BE2C (cell line): Measurements from ENCODE around the gene CDX4. TPM values are rescaled to one million over a fixed set of nuclear protein-coding genes. Genes with fewer than 3 reads are reported as not detected.

Experiments used
- DNase-seq: peaks from one replicate; pipeline ENCODE4 v3.0.0-alpha.2; 2020
- H3K27me3 ChIP-seq: fragments of 250-450 bp; sonication (Bioruptor Pico); 2 replicates; pipeline ENCODE4 v1.5.1; 2020; ENCODE audit warnings: mild to moderate bottlenecking
- H3K36me3 ChIP-seq: fragments of 250-450 bp; sonication (Bioruptor Pico); 2 replicates; pipeline ENCODE4 v1.5.1; 2020; ENCODE audit warnings: mild to moderate bottlenecking
- H3K4me1 ChIP-seq: fragments of 250-450 bp; sonication (Bioruptor Pico); 2 replicates; pipeline ENCODE4 v1.5.1; 2020
- H3K4me3 ChIP-seq: 2 replicates; pipeline ENCODE4 v1.5.1; 2011; ENCODE audit warnings: low read depth, low read length
- H3K9me3 ChIP-seq: fragments of 250-450 bp; sonication (Bioruptor Pico); 2 replicates; pipeline ENCODE4 v1.5.1; 2020
- polyA plus RNA-seq: library from polyadenylated mRNA; unstranded; fragments of >200 nt; gene quantifications from one replicate; pipeline ENCODE4 v1.2.1, GENCODE V29; 2012; ENCODE audit warnings: low read depth, missing spikeins; ENCODE audit not compliant: insufficient read length, insufficient read depth
- TF ChIP-seq, protein P1 (sequence below): IDR thresholded peaks from 2 replicates; pipeline ENCODE4 v1.5.1; 2012; ENCODE audit warnings: mild to moderate bottlenecking, low read depth, low read length

CDX4 gene, protein sequence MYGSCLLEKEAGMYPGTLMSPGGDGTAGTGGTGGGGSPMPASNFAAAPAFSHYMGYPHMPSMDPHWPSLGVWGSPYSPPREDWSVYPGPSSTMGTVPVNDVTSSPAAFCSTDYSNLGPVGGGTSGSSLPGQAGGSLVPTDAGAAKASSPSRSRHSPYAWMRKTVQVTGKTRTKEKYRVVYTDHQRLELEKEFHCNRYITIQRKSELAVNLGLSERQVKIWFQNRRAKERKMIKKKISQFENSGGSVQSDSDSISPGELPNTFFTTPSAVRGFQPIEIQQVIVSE
- polyA plus RNA-seq = not detected

DNA sequence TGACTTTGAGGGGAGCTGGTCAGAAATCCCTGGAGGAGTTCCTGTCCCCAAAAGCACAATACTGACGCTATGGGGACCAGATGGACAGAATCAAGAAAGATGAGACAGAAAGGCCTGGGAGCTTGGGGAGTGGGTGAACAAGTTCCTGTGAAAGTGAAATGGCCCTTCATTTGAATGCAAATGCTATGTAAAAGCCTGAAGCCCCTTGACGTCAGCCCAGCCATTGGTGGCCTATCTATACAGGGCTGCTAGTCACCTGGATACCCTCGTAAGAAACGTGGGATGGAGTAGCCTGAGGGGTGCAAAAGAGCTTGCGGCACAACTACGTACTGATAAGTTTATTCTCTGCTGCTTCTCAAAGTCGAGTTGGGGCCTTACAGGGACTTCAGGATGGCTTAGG, at the start of gene CDX4:
Gene CDX4, plus strand, starts transcription at position 223 of the 400 bp plus-strand sequence. CDS start 201 bp downstream, outside the sequence.
- peaks cover 4% of the 10 kb centered on the region; the same call in 1 of the 2 replicates for H3K27me3 ChIP-seq

DNA sequence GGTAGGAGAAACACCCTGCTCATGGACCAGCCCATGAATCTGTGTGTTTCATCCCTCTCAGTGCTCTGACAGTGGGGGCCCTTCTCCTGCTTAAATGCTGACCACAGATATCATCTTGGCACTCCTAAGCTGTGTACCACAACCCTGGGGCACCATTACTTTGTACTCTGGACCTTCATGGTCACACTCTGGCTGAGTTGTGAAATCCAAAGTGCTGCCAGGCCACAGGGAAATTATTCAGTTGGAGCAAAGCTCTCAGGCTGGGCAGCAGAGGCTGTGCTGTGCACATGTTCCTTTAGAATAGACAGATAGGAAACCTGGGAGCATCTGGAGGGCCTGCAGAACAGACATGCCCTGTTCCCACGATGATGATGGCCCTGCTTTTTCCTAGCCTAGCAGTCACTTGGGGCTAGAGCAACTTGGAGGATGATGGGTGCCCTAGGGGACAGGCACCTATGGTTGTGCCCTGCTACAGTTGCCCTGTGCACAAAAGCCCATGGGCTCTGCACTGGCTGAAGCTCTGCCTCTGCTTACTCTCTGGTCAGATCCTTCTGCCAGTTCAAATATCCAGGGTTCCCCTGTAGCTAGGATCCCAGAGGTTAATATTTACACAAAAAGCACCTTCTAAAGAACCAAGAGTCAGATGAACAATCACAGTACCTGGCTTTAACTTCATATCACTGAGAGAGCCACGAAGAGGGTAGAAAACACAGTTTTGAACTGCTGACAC, 48.5 kb upstream of the CDX4 start:
- no peak for DNase-seq
- H3K4me1 ChIP-seq = no peaks in the 10 kb centered on the region
- H3K27me3 ChIP-seq = no peaks in the 10 kb centered on the region
- H3K36me3 ChIP-seq = no peaks in the 10 kb centered on the region
- H3K4me3 ChIP-seq = no peak overlapping the region
- TF ChIP-seq, protein P1, sequence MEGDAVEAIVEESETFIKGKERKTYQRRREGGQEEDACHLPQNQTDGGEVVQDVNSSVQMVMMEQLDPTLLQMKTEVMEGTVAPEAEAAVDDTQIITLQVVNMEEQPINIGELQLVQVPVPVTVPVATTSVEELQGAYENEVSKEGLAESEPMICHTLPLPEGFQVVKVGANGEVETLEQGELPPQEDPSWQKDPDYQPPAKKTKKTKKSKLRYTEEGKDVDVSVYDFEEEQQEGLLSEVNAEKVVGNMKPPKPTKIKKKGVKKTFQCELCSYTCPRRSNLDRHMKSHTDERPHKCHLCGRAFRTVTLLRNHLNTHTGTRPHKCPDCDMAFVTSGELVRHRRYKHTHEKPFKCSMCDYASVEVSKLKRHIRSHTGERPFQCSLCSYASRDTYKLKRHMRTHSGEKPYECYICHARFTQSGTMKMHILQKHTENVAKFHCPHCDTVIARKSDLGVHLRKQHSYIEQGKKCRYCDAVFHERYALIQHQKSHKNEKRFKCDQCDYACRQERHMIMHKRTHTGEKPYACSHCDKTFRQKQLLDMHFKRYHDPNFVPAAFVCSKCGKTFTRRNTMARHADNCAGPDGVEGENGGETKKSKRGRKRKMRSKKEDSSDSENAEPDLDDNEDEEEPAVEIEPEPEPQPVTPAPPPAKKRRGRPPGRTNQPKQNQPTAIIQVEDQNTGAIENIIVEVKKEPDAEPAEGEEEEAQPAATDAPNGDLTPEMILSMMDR = no peak
- H3K9me3 ChIP-seq = no peaks in the 10 kb centered on the region

More for the DNA sequence above, at the start of gene CDX4:
- TF ChIP-seq, protein P1 = no peak
- H3K4me3 ChIP-seq = no peak within 1 kb of the TSS
- no peaks in the 10 kb centered on the region for H3K4me1 ChIP-seq
- H3K9me3 ChIP-seq = no peaks in the 10 kb centered on the region
- no peaks in the 10 kb centered on the region for H3K36me3 ChIP-seq
- no peak for DNase-seq

DNA sequence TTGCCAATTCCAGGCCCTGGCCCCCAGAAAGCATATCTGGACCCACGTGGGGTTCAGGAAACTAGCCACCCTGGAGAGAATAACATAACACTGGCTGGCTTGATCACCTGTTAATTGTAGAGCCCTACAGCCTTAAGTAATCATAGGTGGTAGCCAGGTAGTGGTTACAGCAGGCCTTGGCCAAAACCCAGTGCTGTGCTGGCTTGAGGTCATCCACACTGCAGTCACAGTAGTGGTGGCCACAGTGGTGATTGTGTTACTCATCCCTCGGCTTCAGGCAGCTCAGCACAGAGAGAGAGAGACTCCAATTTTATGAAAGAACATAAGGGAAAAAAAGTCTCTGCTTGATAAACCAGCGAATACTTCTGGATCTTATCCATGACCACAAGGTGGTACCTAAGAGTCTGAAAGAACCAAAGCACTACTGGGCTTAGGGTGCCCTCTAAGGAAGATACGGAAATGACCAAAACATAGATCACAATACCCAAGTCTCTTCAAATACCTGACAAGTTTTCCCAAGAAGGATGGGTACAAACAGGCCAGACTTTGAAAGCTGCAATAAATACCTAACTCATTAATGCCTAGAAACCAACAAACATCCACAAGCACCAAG, 46.6 kb upstream of the CDX4 start:
- Histone ChIP-seq H3K27me3 (no peaks in the 10 kb centered on the region), H3K4me1 (no peaks in the 10 kb centered on the region), H3K9me3 (no peaks in the 10 kb centered on the region), H3K36me3 (no peaks in the 10 kb centered on the region), H3K4me3 (no peak overlapping the region)
- no peak for DNase-seq
- TF ChIP-seq, protein P1 = no peak

DNA sequence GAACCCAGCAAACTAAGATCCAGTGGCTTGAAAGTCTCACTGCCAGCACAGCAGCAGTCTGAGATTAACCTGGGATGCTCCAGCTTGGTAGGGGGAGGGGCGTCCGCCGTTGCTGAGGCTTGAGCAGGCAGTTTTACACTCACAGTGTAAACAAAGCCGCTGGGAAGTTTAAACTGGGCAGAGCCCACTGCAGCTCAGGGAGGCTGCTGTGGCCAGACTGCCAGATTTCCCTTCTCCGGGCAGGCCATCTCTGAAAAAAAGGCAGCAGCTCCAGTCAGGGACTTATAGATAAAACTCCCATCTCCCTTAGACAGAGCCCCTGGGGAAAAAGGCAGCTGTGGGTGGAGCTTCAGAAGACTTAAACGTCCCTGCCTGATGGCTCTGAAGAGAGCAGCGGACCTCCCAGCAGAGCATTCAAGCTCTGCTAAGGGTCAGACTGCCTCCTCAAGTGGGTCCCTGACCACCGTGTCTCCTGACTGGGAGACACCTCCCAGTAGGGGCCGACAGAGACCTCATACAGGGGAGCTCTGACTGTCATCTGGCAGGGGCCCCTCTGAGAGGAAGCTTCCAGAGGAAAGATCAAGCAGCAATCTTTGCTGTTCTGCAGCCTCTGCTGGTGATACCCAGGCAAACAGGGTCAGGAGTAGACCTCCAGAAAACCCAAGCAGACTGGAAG, 45.1 kb upstream of the CDX4 start:
- H3K4me3 ChIP-seq = no peak overlapping the region
- H3K9me3 ChIP-seq = no peaks in the 10 kb centered on the region
- H3K4me1 ChIP-seq = no peaks in the 10 kb centered on the region
- H3K27me3 ChIP-seq = no peaks in the 10 kb centered on the region
- peak; percentile 4 for DNase-seq
- H3K36me3 ChIP-seq = no peaks in the 10 kb centered on the region
- TF ChIP-seq, protein P1 = no peak

DNA sequence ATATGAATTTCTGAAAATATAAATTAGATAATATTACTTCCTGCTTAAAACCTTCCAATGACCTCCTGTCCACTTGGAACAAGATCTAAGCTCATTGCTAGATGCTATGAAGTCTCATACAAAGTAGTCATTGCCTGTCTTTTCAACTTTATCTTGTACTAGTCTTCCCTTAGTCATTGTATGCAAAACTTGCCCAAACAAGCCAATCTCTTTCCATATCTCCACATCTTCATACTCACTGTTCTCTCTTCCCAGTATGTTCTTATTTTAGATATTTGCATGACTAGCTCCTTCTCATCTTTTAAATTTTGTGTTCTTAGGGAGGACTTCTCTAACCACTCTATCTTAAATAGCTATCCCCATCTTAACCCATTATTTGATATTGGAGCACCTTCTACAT, 33.9 kb upstream of the CDX4 start:
- no peaks in the 10 kb centered on the region for H3K36me3 ChIP-seq
- DNase-seq = no peak
- TF ChIP-seq, protein P1 = no peak
- no peak overlapping the region for H3K4me3 ChIP-seq
- no peaks in the 10 kb centered on the region for H3K27me3 ChIP-seq
- no peaks in the 10 kb centered on the region for H3K4me1 ChIP-seq
- H3K9me3 ChIP-seq = no peaks in the 10 kb centered on the region
